Astrocyte (in vitro differentiated cells and primary cell): ENCODE results near the gene SGMS2. TPM values are rescaled to one million over a fixed set of nuclear protein-coding genes. Genes with fewer than 3 reads are reported as not detected.

Source experiments
- DNase-seq: peaks from one replicate; pipeline ENCODE4 v3.0.0-alpha.2; 2010; ENCODE audit warnings: low read depth
- FAIRE-seq: peaks from 2 replicates; lab custom pipeline; 2011; peaks lifted over from hg19 to GRCh38; lab: Jason Lieb, UNC
- H2AFZ ChIP-seq: 2 replicates; pipeline ENCODE4 v1.6.0; 2012; ENCODE audit warnings: low read depth, low read length, inconsistent platforms
- H3K27ac ChIP-seq: 2 replicates; pipeline ENCODE4 v1.5.1; 2011; ENCODE audit warnings: low read depth, low read length, inconsistent platforms
- H3K27me3 ChIP-seq: 2 replicates; pipeline ENCODE4 v1.6.0; 2011; ENCODE audit warnings: low read length, inconsistent platforms; ENCODE audit not compliant: insufficient read depth
- H3K36me3 ChIP-seq: 2 replicates; pipeline ENCODE4 v1.5.1; 2011; ENCODE audit warnings: low read length, inconsistent platforms; ENCODE audit not compliant: insufficient read depth
- H3K4me1 ChIP-seq: 2 replicates; pipeline ENCODE4 v1.5.1; 2011; ENCODE audit warnings: low read length, inconsistent platforms; ENCODE audit not compliant: insufficient read depth
- H3K4me2 ChIP-seq: 2 replicates; pipeline ENCODE4 v1.6.0; 2012; ENCODE audit warnings: low read length, inconsistent platforms
- H3K4me3 ChIP-seq: 2 replicates; pipeline ENCODE4 v1.5.1; 2011; ENCODE audit warnings: low read depth, mild to moderate bottlenecking, low read length, inconsistent platforms; ENCODE audit not compliant: insufficient read depth
- H3K79me2 ChIP-seq: 2 replicates; pipeline ENCODE4 v1.6.0; 2012; ENCODE audit warnings: mild to moderate bottlenecking, low read length, inconsistent platforms; ENCODE audit not compliant: insufficient read depth
- H3K9ac ChIP-seq: 2 replicates; pipeline ENCODE4 v1.6.0; 2012; ENCODE audit warnings: mild to moderate bottlenecking, low read length, inconsistent platforms
- H3K9me3 ChIP-seq: 2 replicates; pipeline ENCODE4 v1.5.1; 2012; ENCODE audit warnings: low read depth, mild to moderate bottlenecking, low read length, inconsistent platforms; ENCODE audit not compliant: insufficient read depth
- H4K20me1 ChIP-seq: 2 replicates; pipeline ENCODE4 v1.6.0; 2012; ENCODE audit warnings: low read length, inconsistent platforms; ENCODE audit not compliant: insufficient read depth
- H3K27ac Mint-ChIP-seq: one replicate; pipeline ENCODE4 v1.8.0; 2021; ENCODE audit warnings: mild to moderate bottlenecking, mixed read lengths; ENCODE audit not compliant: unreplicated experiment
- H3K27me3 Mint-ChIP-seq: one replicate; pipeline ENCODE4 v1.8.0; 2021; ENCODE audit warnings: low read depth, mixed read lengths; ENCODE audit not compliant: unreplicated experiment
- H3K36me3 Mint-ChIP-seq: one replicate; pipeline ENCODE4 v1.8.0; 2021; ENCODE audit warnings: low read depth, mixed read lengths; ENCODE audit not compliant: unreplicated experiment
- H3K4me1 Mint-ChIP-seq: one replicate; pipeline ENCODE4 v1.8.0; 2021; ENCODE audit warnings: low read depth, mixed read lengths; ENCODE audit not compliant: unreplicated experiment
- H3K4me3 Mint-ChIP-seq: one replicate; pipeline ENCODE4 v1.8.0; 2021; ENCODE audit warnings: mild to moderate bottlenecking, moderate library complexity, mixed read lengths; ENCODE audit not compliant: unreplicated experiment
- H3K9me3 Mint-ChIP-seq: one replicate; pipeline ENCODE4 v1.8.0; 2021; ENCODE audit warnings: mild to moderate bottlenecking, mixed read lengths; ENCODE audit not compliant: unreplicated experiment
- CTCF ChIP-seq: IDR thresholded peaks from 2 replicates; pipeline ENCODE4 v1.5.1; 2011; ENCODE audit warnings: low read depth, mild to moderate bottlenecking, inconsistent platforms, low read length, moderate library complexity; ENCODE audit not compliant: insufficient read depth
- EZH2 ChIP-seq: IDR thresholded peaks from 2 replicates; pipeline ENCODE4 v1.6.1; 2012; ENCODE audit warnings: mild to moderate bottlenecking, low read length, inconsistent platforms; ENCODE audit not compliant: insufficient read depth
- total RNA-seq: library from RNA; stranded (reverse); gene quantifications from 2 replicates; pipeline ENCODE4 v1.2.1, GENCODE V29; 2021

Gene SGMS2
- total RNA-seq, 1 donor from 2014 or later, result 48.1 TPM

- Mint-ChIP-seq H3K36me3 (no peaks in the 10 kb centered on the region), H3K27ac (no peak overlapping the region), H3K4me1 (peaks cover 2% of the 10 kb centered on the region), H3K4me3 (peak overlapping the region; percentile 71), H3K27me3 (peaks cover 8% of the 10 kb centered on the region), H3K9me3 (no peaks in the 10 kb centered on the region)
- Histone ChIP-seq H3K4me1 (no peaks in the 10 kb centered on the region), H4K20me1 (no peaks in the 10 kb centered on the region), H2AFZ (no peak overlapping the region), H3K9ac (no peak overlapping the region), H3K4me2 (no peak overlapping the region), H3K79me2 (no peaks in the 10 kb centered on the region), H3K4me3 (no peak overlapping the region), H3K9me3 (no peaks in the 10 kb centered on the region), H3K36me3 (no peaks in the 10 kb centered on the region), H3K27ac (no peak overlapping the region), H3K27me3 (no peaks in the 10 kb centered on the region)
- DNase-seq (no peak), FAIRE-seq (no peak)
- no peak for TF ChIP-seq CTCF
- TF ChIP-seq EZH2, result no peak
These were observed 15.5 kb upstream of the SGMS2 start for GRCh38 chr4:107809210-107809609.

GRCh38 chr4:107814758-107815157, 10.0 kb upstream of the SGMS2 start:
- H3K4me1 ChIP-seq, result peaks cover 5% of the 10 kb centered on the region
- H3K9me3 ChIP-seq, result no peaks in the 10 kb centered on the region
- TF ChIP-seq EZH2 (no peak), CTCF (no peak)
- no peaks in the 10 kb centered on the region for H3K27me3 ChIP-seq
- H3K79me2 ChIP-seq, result no peaks in the 10 kb centered on the region
- no peak for DNase-seq
- Mint-ChIP-seq H3K36me3 (no peaks in the 10 kb centered on the region), H3K9me3 (no peaks in the 10 kb centered on the region), H3K27me3 (no peaks in the 10 kb centered on the region), H3K27ac (no peak overlapping the region), H3K4me3 (no peak overlapping the region), H3K4me1 (peaks cover 8% of the 10 kb centered on the region)
- H3K36me3 ChIP-seq, result no peaks in the 10 kb centered on the region
- no peak overlapping the region for H3K4me2 ChIP-seq
- no peak overlapping the region for H2AFZ ChIP-seq
- no peak for FAIRE-seq
- H3K4me3 ChIP-seq, result no peak overlapping the region
- no peak overlapping the region for H3K27ac ChIP-seq
- H4K20me1 ChIP-seq, result no peaks in the 10 kb centered on the region
- H3K9ac ChIP-seq, result no peak overlapping the region

- Mint-ChIP-seq H3K9me3 (no peaks in the 10 kb centered on the region), H3K27ac (no peak overlapping the region), H3K4me3 (no peak overlapping the region), H3K4me1 (peaks cover 8% of the 10 kb centered on the region), H3K36me3 (no peaks in the 10 kb centered on the region), H3K27me3 (peaks cover 1% of the 10 kb centered on the region)
- no peak for TF ChIP-seq CTCF
- TF ChIP-seq EZH2, result no peak
- FAIRE-seq, result no peak
- Histone ChIP-seq H3K4me3 (no peak overlapping the region), H3K9ac (no peak overlapping the region), H3K9me3 (no peaks in the 10 kb centered on the region), H3K79me2 (no peaks in the 10 kb centered on the region), H3K4me2 (no peak overlapping the region), H3K27me3 (no peaks in the 10 kb centered on the region), H2AFZ (no peak overlapping the region), H3K27ac (no peak overlapping the region), H3K36me3 (no peaks in the 10 kb centered on the region), H3K4me1 (peaks cover 5% of the 10 kb centered on the region), H4K20me1 (no peaks in the 10 kb centered on the region)
- DNase-seq, result no peak
These were observed 9.6 kb upstream of the SGMS2 start for GRCh38 chr4:107815158-107815557.
